H1 (cell line): ENCODE results near the gene INPP5B. TPM values are rescaled to one million over a fixed set of nuclear protein-coding genes. Genes with fewer than 3 reads are reported as not detected.

Experiments
- SIRT6 ChIP-seq: IDR thresholded peaks from one replicate; pipeline ENCODE4 v1.7.1; 2012; ENCODE audit warnings: low read length, inconsistent platforms
- polyA plus RNA-seq, 7 experiments: library from polyadenylated mRNA; depleted of rRNA in 3 of 7; stranded (reverse) in 5 of 7; unstranded in 2 of 7; fragments of >200 nt in 5 of 7; fragments of 200-250 nt in 2 of 7; gene quantifications; 1 replicate in 5 of 7; 2 replicates in 1 of 7; 4 replicates in 1 of 7; pipeline versions ENCODE4 v1.2.1 to v1.2.3, GENCODE V29; 2011 to 2013; ENCODE audit warnings: missing spikeins in 2 of 7, mixed read lengths in 2 of 7
- total RNA-seq: library from RNA; stranded (reverse); fragmentation: NEBNext Ultra II Directional; extraction: Animal tissue kit (Norgen Biotek cat#: 25700); gene quantifications from 2 replicates; pipeline ENCODE4 v1.2.1, GENCODE V29; 2021

The INPP5B gene
- total and polyA plus RNA-seq, 2 of the 8 experiments (the other 6 are each of a cell fraction or from before 2014, with no cell fraction given): 14.0 to 23.7 TPM

DNA sequence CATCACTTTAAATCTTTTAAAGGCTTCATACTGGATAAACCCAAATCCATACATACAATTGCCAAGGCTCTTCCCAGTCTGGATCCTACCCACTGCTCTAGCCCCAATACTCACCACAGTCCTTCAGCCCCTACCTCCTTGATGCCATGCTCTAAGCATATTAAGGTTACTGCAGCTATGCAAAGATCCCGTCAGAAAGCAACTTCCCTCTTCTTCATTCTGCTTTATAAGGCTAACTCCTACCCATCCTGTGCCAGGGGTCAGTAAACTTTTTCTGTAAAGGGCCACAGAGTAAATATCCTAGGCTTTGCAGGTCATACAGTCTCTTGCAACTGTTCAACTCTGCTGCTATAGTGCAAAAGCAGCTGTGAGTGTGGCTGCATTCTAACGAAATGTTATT lies 53.2 kb downstream of the INPP5B start (continued):
- TF ChIP-seq SIRT6: no peak
